PC-9 (cell line): ENCODE results near the gene ADORA1. TPM values are rescaled to one million over a fixed set of nuclear protein-coding genes. Genes with fewer than 3 reads are reported as not detected.

ENCODE experiments used
- BruUV-seq: library from RNA; stranded (reverse); fragments of 400-500 nt; replicated peaks from 2 replicates; lab custom pipeline; 2021; lab: Mats Ljungman, UMichigan
- CTCF ChIA-PET: fragments of 300-600 bp; sonication (Branson Sonifier 250); formaldehyde crosslinking; loops from one replicate; lab custom pipeline; 2022; ENCODE audit warnings: antibody characterized with exemption; lab: Charles Lee
- POLR2A ChIA-PET: fragments of 300-600 bp; sonication (Branson Sonifier 250); formaldehyde crosslinking; loops from one replicate; lab custom pipeline; 2022; ENCODE audit warnings: antibody characterized with exemption; ENCODE audit not compliant: unreplicated experiment; lab: Charles Lee
- DNase-seq, 2 experiments: peaks; one replicate each; pipeline versions ENCODE4 v3.0.0 to v3.0.0-alpha.2; 2015 to 2022; ENCODE audit warnings: mixed read lengths in 1 of 2
- H2AFZ ChIP-seq: fragments of 200-600 bp; sonication (generic); 2 replicates; pipeline ENCODE4 v1.8.1; 2017; ENCODE audit warnings: antibody characterized with exemption
- H3F3A ChIP-seq: fragments of 200-600 bp; sonication (generic); 2 replicates; pipeline ENCODE4 v1.8.1; 2017; ENCODE audit warnings: antibody characterized with exemption, mild to moderate bottlenecking, low read depth; ENCODE audit not compliant: insufficient read depth
- H3K27ac ChIP-seq: fragments of 200-600 bp; sonication (generic); 2 replicates; pipeline ENCODE4 v1.6.1; 2016; ENCODE audit warnings: mixed run types
- H3K27me3 ChIP-seq: fragments of 200-600 bp; sonication (generic); 2 replicates; pipeline ENCODE4 v1.6.1; 2016; ENCODE audit warnings: low read depth, mixed run types; ENCODE audit not compliant: insufficient read depth
- H3K36me3 ChIP-seq: fragments of 200-600 bp; sonication (generic); 2 replicates; pipeline ENCODE4 v1.6.1; 2016; ENCODE audit warnings: low read depth, mixed run types
- H3K4me1 ChIP-seq: fragments of 200-600 bp; sonication (generic); replicated peaks from 2 replicates; pipeline ENCODE4 v1.6.1; 2016; ENCODE audit warnings: mixed run types; ENCODE audit not compliant: insufficient read depth
- H3K4me2 ChIP-seq: fragments of 200-600 bp; sonication (generic); 2 replicates; pipeline ENCODE4 v1.6.1; 2017; ENCODE audit warnings: mixed run types
- H3K4me3 ChIP-seq: fragments of 200-600 bp; sonication (generic); 2 replicates; pipeline ENCODE4 v1.6.1; 2016; ENCODE audit warnings: mixed run types
- H3K79me2 ChIP-seq: fragments of 200-600 bp; sonication (generic); 2 replicates; pipeline ENCODE4 v1.6.1; 2017; ENCODE audit warnings: low read depth, mixed run types
- H3K9me2 ChIP-seq: fragments of 200-600 bp; sonication (generic); 2 replicates; pipeline ENCODE4 v1.8.1; 2017; ENCODE audit warnings: mild to moderate bottlenecking; ENCODE audit not compliant: insufficient read depth
- H3K9me3 ChIP-seq: fragments of 200-600 bp; sonication (generic); 2 replicates; pipeline ENCODE4 v1.8.1; 2016; ENCODE audit warnings: low read depth; ENCODE audit not compliant: insufficient read depth
- H4K20me1 ChIP-seq: fragments of 200-600 bp; sonication (generic); 2 replicates; pipeline ENCODE4 v1.8.1; 2017; ENCODE audit not compliant: insufficient read depth
- CTCF ChIP-seq: fragments of 200-600 bp; sonication (generic); conservative IDR thresholded peaks from 2 replicates; pipeline ENCODE4 v1.6.1; 2017; ENCODE audit warnings: mixed run types, antibody characterized with exemption, mild to moderate bottlenecking, moderate library complexity
- EZH2 ChIP-seq: fragments of 200-600 bp; sonication (generic); IDR thresholded peaks from 2 replicates; pipeline ENCODE4 v1.8.0; 2017; ENCODE audit warnings: antibody characterized with exemption, low read depth
- intact Hi-C: fragments of 100-400 bp; cut with micrococcal nuclease; formaldehyde crosslinking; loops from one replicate; pipeline ENCODE4 v1.10.0; 2022; ENCODE audit not compliant: unreplicated experiment
- total RNA-seq: library from RNA; stranded (reverse); gene quantifications from 2 replicates; pipeline ENCODE4 v1.2.3, GENCODE V29; 2021

Gene ADORA1
- total RNA-seq, 1 experiment from 2014 or later = 8.3 TPM

- Histone ChIP-seq H3K4me3 (no peak overlapping the region), H3K27me3 (no peaks in the 10 kb centered on the region), H3K9me3 (no peaks in the 10 kb centered on the region), H3K4me2 (no peak overlapping the region), H3K36me3 (no peaks in the 10 kb centered on the region), H3K9me2 (no peaks in the 10 kb centered on the region), H3F3A (no peaks in the 10 kb centered on the region), H3K79me2 (no peaks in the 10 kb centered on the region), H3K27ac (no peak overlapping the region), H3K4me1 (0 out of 2 replicates have a peak, but pooled peaks cover 6% of the 10 kb centered on the region), H2AFZ (no peak overlapping the region), H4K20me1 (no peaks in the 10 kb centered on the region)
- no peak for TF ChIP-seq EZH2
- TF ChIP-seq CTCF = no peak
- ChIA-PET CTCF (interaction anchor here (0.5 to 0.8 kb wide), 2 partner anchors 64 to 81 kb away, joined by 3 to 5 read pairs; no protein-coding TSS in a partner anchor), POLR2A (no interaction called here)
- no peak for DNase-seq
- intact Hi-C loops = no loop called here
- no TSS peak for BruUV-seq
Measured at GRCh38 chr1:203120325-203121153, 7.0 kb upstream of the ADORA1 start.

- no peak for TF ChIP-seq EZH2
- no peak for TF ChIP-seq CTCF
- Histone ChIP-seq H3K4me1 (peaks cover 7% of the 10 kb centered on the region; the same call in 1 of the 2 replicates), H3K36me3 (no peaks in the 10 kb centered on the region), H3F3A (no peaks in the 10 kb centered on the region), H3K4me3 (no peak overlapping the region), H4K20me1 (no peaks in the 10 kb centered on the region), H3K27me3 (no peaks in the 10 kb centered on the region), H2AFZ (no peak overlapping the region), H3K9me3 (no peaks in the 10 kb centered on the region), H3K27ac (no peak overlapping the region), H3K9me2 (no peaks in the 10 kb centered on the region), H3K4me2 (no peak overlapping the region), H3K79me2 (no peaks in the 10 kb centered on the region)
- DNase-seq = no peak
- POLR2A ChIA-PET = no interaction called here
- BruUV-seq = no TSS peak
- CTCF ChIA-PET = interaction anchor here (0.8 kb wide), 1 partner anchor 82 kb away, joined by 3 read pairs; no protein-coding TSS in a partner anchor
- intact Hi-C loops = no loop called here
Measured at GRCh38 chr1:203121186-203122015, 6.1 kb upstream of the ADORA1 start.

GRCh38 chr1:203122159-203122558, 5.4 kb upstream of the ADORA1 start:
- ChIA-PET POLR2A (no interaction called here), CTCF (no interaction called here)
- H3F3A ChIP-seq = no peaks in the 10 kb centered on the region
- H3K27ac ChIP-seq = no peak overlapping the region
- no peak for TF ChIP-seq CTCF
- TF ChIP-seq EZH2 = no peak
- DNase-seq = no peak
- no peaks in the 10 kb centered on the region for H3K27me3 ChIP-seq
- H3K9me3 ChIP-seq = no peaks in the 10 kb centered on the region
- H3K9me2 ChIP-seq = no peaks in the 10 kb centered on the region
- H3K4me1 ChIP-seq = peaks cover 14% of the 10 kb centered on the region
- BruUV-seq = no TSS peak
- no peaks in the 10 kb centered on the region for H3K36me3 ChIP-seq
- no peak overlapping the region for H2AFZ ChIP-seq
- no peaks in the 10 kb centered on the region for H3K79me2 ChIP-seq
- no peaks in the 10 kb centered on the region for H4K20me1 ChIP-seq
- H3K4me3 ChIP-seq = no peak overlapping the region
- intact Hi-C loops = no loop called here
- no peak overlapping the region for H3K4me2 ChIP-seq
